AG10803 (cell line): ENCODE results near the gene FRAT1.

Experiments used
- DNase-seq: peaks from one replicate; pipeline ENCODE4 v3.0.0; 2010; ENCODE audit warnings: low read depth
- H3K4me3 ChIP-seq: 2 replicates; pipeline ENCODE4 v1.5.1; 2011; ENCODE audit warnings: mild to moderate bottlenecking, low read length, control low read depth
- CTCF ChIP-seq: conservative IDR thresholded peaks from 2 replicates; pipeline ENCODE4 v1.5.1; 2011; ENCODE audit warnings: mild to moderate bottlenecking, low read length, control low read depth, inconsistent platforms

The FRAT1 gene

DNA sequence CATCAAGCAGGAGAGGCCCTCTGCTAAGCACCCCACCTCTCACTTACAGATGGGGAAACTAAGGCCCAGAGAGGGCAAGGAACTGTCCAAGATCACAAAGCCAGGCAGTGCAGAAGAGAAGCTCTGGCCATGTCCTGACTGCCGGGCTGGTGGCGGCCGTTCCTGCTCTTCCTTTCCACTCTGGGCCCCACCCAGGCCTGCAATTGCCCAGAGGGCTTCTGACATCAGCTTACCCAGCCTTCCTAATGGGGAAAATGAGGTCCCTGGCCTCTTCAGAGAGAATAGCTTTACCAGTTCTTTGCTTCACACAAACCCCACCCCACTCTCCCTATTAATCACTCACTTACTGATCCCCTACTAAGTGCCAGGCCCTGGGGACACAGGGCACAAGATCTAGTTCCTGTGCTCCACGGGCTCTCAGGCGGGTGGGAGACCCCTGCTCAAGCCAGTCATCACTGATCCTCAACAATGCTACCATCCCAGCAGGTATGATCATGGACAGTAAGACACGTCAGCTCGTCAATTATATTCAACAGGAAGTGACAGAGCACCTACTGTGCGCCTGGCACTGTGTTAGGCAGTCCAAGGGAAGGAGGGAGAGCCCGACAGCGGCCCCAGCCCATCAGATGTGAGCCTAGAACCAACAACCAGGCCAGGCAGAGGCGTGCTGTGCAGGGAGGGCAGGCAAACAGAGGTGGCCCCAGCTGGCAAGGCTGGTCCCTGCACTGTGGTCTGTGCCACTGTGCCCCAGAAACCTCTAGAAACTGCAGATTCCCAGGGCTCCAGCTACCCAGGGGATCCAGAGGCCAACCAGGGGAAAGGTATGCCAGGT lies 41.9 kb downstream of the FRAT1 start:
- DNase-seq = no peak
- no peak overlapping the region for H3K4me3 ChIP-seq
- no peak for TF ChIP-seq CTCF

GRCh38 chr10:97361537-97361901 lies 42.4 kb downstream of the FRAT1 start:
- DNase-seq = no peak

GRCh38 chr10:97362310-97363033 lies 43.4 kb downstream of the FRAT1 start:
- TF ChIP-seq CTCF = no peak
- no peak overlapping the region for H3K4me3 ChIP-seq
- DNase-seq = no peak

More at GRCh38 chr10:97361537-97361901, 42.4 kb downstream of the FRAT1 start:
- TF ChIP-seq CTCF = no peak
- H3K4me3 ChIP-seq = no peak overlapping the region

- no peak for TF ChIP-seq CTCF
- no peak for DNase-seq
- no peak overlapping the region for H3K4me3 ChIP-seq
These were observed 44.0 kb downstream of the FRAT1 start for GRCh38 chr10:97363071-97363470.

DNA sequence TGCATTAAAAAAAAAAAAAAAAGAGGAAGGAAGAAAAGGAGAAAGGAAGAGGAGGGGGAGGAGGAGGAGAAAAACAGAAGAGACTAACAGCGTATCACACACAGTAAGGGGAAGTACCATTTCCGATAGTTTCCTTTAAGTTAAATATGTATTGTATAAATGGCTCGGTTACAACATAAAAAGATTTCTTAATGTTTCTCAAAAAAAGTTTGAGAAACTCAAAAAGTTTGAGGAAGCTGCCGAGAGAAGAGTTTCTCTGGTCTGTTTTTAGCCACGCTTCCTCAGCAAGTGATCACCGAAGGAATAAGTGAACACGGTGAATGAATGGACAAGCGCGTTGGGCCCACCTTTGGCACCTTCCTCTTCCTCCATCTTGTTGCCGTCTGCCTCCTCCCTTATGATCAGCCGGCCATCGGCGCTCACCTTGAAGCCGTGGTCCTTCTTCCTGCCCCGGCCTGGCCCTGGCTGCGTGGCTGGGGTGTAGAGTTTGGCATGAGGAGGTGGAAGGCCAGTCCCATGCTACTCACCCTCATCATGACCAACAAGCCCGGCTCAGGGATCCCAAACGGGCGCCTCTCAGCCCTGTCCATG lies 46.8 kb downstream of the FRAT1 start:
- no peak for TF ChIP-seq CTCF
- no peak overlapping the region for H3K4me3 ChIP-seq
- DNase-seq = no peak

DNA sequence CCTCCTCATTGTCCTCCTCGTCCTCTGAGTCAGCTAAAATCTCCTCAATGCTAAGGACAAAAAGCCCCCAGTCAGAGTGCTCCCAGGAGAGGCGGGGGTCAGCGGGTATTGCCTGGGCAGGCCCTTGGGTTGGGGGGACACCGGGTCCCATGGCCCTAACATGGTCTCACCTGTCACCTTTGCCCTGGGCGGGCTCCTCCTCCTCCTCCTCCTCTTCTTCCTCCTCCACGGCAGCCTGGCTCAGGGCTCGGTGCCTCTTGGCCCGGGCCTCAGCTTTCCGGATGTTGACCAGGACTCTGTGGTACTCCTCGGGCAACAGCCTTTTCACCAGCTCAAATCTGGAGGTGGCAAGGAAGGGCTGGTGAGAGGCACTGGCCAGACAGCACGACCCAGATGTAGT lies 47.5 kb downstream of the FRAT1 start:
- H3K4me3 ChIP-seq = no peak overlapping the region
- no peak for TF ChIP-seq CTCF
- no peak for DNase-seq
